Osteoblast (primary cell): ENCODE data around the gene GPR180. TPM values are rescaled to one million over a fixed set of nuclear protein-coding genes. Genes with fewer than 3 reads are reported as not detected.

Experiments
- DNase-seq: peaks from one replicate; pipeline ENCODE4 v3.0.0; 2011; ENCODE audit warnings: low spot score, mixed read lengths; ENCODE audit not compliant: insufficient read length; ENCODE audit errors: missing footprints
- H2AFZ ChIP-seq: 2 replicates; pipeline ENCODE4 v1.6.0; 2011; ENCODE audit warnings: mild to moderate bottlenecking, low read length
- H3K27ac ChIP-seq: 2 replicates; pipeline ENCODE4 v1.5.1; 2011; ENCODE audit warnings: mild to moderate bottlenecking, low read depth, low read length, moderate library complexity
- H3K27me3 ChIP-seq: 2 replicates; pipeline ENCODE4 v1.6.0; 2012; ENCODE audit warnings: mild to moderate bottlenecking, control low read depth, inconsistent platforms, low read length, moderate library complexity; ENCODE audit not compliant: insufficient read depth
- H3K36me3 ChIP-seq: 2 replicates; pipeline ENCODE4 v1.5.1; 2011; ENCODE audit warnings: mild to moderate bottlenecking, low read length, control low read depth, moderate library complexity; ENCODE audit not compliant: insufficient read depth
- H3K4me1 ChIP-seq: 2 replicates; pipeline ENCODE4 v1.5.1; 2011; ENCODE audit warnings: mild to moderate bottlenecking, low read length, control low read depth, moderate library complexity; ENCODE audit not compliant: insufficient read depth
- H3K4me2 ChIP-seq: 2 replicates; pipeline ENCODE4 v1.6.0; 2011; ENCODE audit warnings: mild to moderate bottlenecking, low read length; ENCODE audit not compliant: insufficient read depth
- H3K4me3 ChIP-seq: fragments of 200-600 bp; sonication (generic); 3 replicates; pipeline ENCODE4 v1.5.1; 2012; ENCODE audit warnings: mild to moderate bottlenecking, low read length, inconsistent platforms; ENCODE audit not compliant: insufficient read depth
- H3K79me2 ChIP-seq: 2 replicates; pipeline ENCODE4 v1.6.0; 2012; ENCODE audit warnings: mild to moderate bottlenecking, low read length, control low read depth, inconsistent platforms; ENCODE audit not compliant: insufficient read depth
- H3K9me3 ChIP-seq: 2 replicates; pipeline ENCODE4 v1.5.1; 2011; ENCODE audit warnings: low read depth, low read length, control low read depth
- H4K20me1 ChIP-seq: 2 replicates; pipeline ENCODE4 v1.6.0; 2012; ENCODE audit warnings: mild to moderate bottlenecking, low read length, control low read depth; ENCODE audit not compliant: insufficient read depth
- CTCF ChIP-seq: IDR thresholded peaks from 2 replicates; pipeline ENCODE4 v1.5.1; 2011; ENCODE audit warnings: mild to moderate bottlenecking, low read depth, low read length, moderate library complexity; ENCODE audit errors: extremely low read depth
- total RNA-seq: library from RNA; depleted of rRNA; stranded (reverse); fragments of >200 nt; gene quantifications from 2 replicates; pipeline ENCODE4 v1.2.3, GENCODE V29; 2012

The GPR180 gene
- total RNA-seq, 1 donor: 8.7 TPM

GRCh38 chr13:94556621-94557020 lies 45.0 kb upstream of the GPR180 start:
- no peaks in the 10 kb centered on the region for H3K9me3 ChIP-seq
- H3K27ac ChIP-seq: no peak overlapping the region
- no peaks in the 10 kb centered on the region for H3K4me1 ChIP-seq
- H2AFZ ChIP-seq: no peak overlapping the region
- H3K79me2 ChIP-seq: no peaks in the 10 kb centered on the region
- no peak for DNase-seq
- TF ChIP-seq CTCF: no peak
- no peaks in the 10 kb centered on the region for H3K27me3 ChIP-seq
- H3K4me2 ChIP-seq: no peak overlapping the region
- no peak overlapping the region for H3K4me3 ChIP-seq
- H4K20me1 ChIP-seq: no peaks in the 10 kb centered on the region
- H3K36me3 ChIP-seq: no peaks in the 10 kb centered on the region

- Histone ChIP-seq H3K27me3 (no peaks in the 10 kb centered on the region), H3K4me2 (no peak overlapping the region), H4K20me1 (no peaks in the 10 kb centered on the region), H3K79me2 (no peaks in the 10 kb centered on the region), H3K36me3 (no peaks in the 10 kb centered on the region), H3K4me3 (no peak overlapping the region), H3K9me3 (no peaks in the 10 kb centered on the region), H2AFZ (no peak overlapping the region), H3K27ac (no peak overlapping the region), H3K4me1 (no peaks in the 10 kb centered on the region)
- no peak for DNase-seq
- TF ChIP-seq CTCF: no peak
Measured at GRCh38 chr13:94557684-94558235, 43.9 kb upstream of the GPR180 start.

- H3K4me1 ChIP-seq: no peaks in the 10 kb centered on the region
- no peak for DNase-seq
- H3K4me3 ChIP-seq: no peak overlapping the region
- H3K79me2 ChIP-seq: no peaks in the 10 kb centered on the region
- no peaks in the 10 kb centered on the region for H3K36me3 ChIP-seq
- no peak overlapping the region for H3K4me2 ChIP-seq
- no peaks in the 10 kb centered on the region for H3K27me3 ChIP-seq
- H3K27ac ChIP-seq: no peak overlapping the region
- H4K20me1 ChIP-seq: no peaks in the 10 kb centered on the region
- no peak overlapping the region for H2AFZ ChIP-seq
- TF ChIP-seq CTCF: no peak
- H3K9me3 ChIP-seq: no peaks in the 10 kb centered on the region
Measured at GRCh38 chr13:94558716-94559115, 42.9 kb upstream of the GPR180 start.

GRCh38 chr13:94559222-94559795 lies 42.3 kb upstream of the GPR180 start:
- H2AFZ ChIP-seq: no peak overlapping the region

More at GRCh38 chr13:94559222-94559795, 42.3 kb upstream of the GPR180 start:
- Histone ChIP-seq H3K4me2 (no peak overlapping the region), H3K9me3 (no peaks in the 10 kb centered on the region), H4K20me1 (no peaks in the 10 kb centered on the region), H3K36me3 (no peaks in the 10 kb centered on the region), H3K4me1 (no peaks in the 10 kb centered on the region), H3K79me2 (no peaks in the 10 kb centered on the region), H3K27ac (no peak overlapping the region), H3K27me3 (no peaks in the 10 kb centered on the region), H3K4me3 (no peak overlapping the region)
- no peak for DNase-seq
- no peak for TF ChIP-seq CTCF
